ENCODE data around the gene C4B. TPM values are rescaled to one million over a fixed set of nuclear protein-coding genes. Genes with fewer than 3 reads are reported as not detected.

The C4B gene
- total and polyA plus RNA-seq, 9 of the 15 experiments (the other 6 are each of a cell fraction or from before 2014, with no cell fraction given) = 0.32 to 8.8 (median 5.4) TPM

- TF ChIP-seq CBX3 (IDR thresholded peaks at IDR 0.05; ENCODE audit: borderline replicate concordance in 1 of 2, low read length in 2 of 2) (peak in 1 of 2 experiments; percentile 67; a peak in 1 of 3 replicates), ZBTB40 (IDR thresholded peaks at IDR 0.05) (no peak), ZBTB40 (CRISPR knock-in tag; IDR thresholded peaks at IDR 0.05) (peak; percentile 12; the same call in 1 of the 2 replicates), BHLHE40 (IDR thresholded peaks at IDR 0.05; ENCODE audit: low read length) (peak; percentile 75), ID3 (CRISPR knock-in tag; IDR thresholded peaks at IDR 0.05) (0 out of 2 replicates have a peak, but pooled peaks have one; percentile 18), ID3 (tag; IDR thresholded peaks at IDR 0.05) (no peak), MECOM (CRISPR knock-in tag; IDR thresholded peaks at IDR 0.05) (no peak), ZBTB12 (CRISPR knock-in tag; IDR thresholded peaks at IDR 0.05) (no peak), HMG20A (CRISPR knock-in tag; conservative IDR thresholded peaks at IDR 0.05) (no peak), E2F3 (CRISPR knock-in tag; IDR thresholded peaks at IDR 0.05) (0 out of 2 replicates have a peak, but pooled peaks have one; percentile 36)
- TF ChIP-seq, protein P1, sequence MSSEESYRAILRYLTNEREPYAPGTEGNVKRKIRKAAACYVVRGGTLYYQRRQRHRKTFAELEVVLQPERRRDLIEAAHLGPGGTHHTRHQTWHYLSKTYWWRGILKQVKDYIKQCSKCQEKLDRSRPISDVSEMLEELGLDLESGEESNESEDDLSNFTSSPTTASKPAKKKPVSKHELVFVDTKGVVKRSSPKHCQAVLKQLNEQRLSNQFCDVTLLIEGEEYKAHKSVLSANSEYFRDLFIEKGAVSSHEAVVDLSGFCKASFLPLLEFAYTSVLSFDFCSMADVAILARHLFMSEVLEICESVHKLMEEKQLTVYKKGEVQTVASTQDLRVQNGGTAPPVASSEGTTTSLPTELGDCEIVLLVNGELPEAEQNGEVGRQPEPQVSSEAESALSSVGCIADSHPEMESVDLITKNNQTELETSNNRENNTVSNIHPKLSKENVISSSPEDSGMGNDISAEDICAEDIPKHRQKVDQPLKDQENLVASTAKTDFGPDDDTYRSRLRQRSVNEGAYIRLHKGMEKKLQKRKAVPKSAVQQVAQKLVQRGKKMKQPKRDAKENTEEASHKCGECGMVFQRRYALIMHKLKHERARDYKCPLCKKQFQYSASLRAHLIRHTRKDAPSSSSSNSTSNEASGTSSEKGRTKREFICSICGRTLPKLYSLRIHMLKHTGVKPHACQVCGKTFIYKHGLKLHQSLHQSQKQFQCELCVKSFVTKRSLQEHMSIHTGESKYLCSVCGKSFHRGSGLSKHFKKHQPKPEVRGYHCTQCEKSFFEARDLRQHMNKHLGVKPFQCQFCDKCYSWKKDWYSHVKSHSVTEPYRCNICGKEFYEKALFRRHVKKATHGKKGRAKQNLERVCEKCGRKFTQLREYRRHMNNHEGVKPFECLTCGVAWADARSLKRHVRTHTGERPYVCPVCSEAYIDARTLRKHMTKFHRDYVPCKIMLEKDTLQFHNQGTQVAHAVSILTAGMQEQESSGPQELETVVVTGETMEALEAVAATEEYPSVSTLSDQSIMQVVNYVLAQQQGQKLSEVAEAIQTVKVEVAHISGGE (CRISPR knock-in tag; IDR thresholded peaks at IDR 0.05) = peak in 2 of 3 experiments; percentile 14 to 37; a peak in 1 of 6 replicates
Measured at GRCh38 chr6:32047855-32048766, 33.5 kb downstream of the C4B start (continued).

Data from K562 (cell line).